Activated T-helper 17 cell treated with anti-CD3 and anti-CD28 coated beads, Interleukin-2, amount 50 U/mL, for 72 hours (primary cell): ENCODE data around the gene SNCB. TPM values are rescaled to one million over a fixed set of nuclear protein-coding genes. Genes with fewer than 3 reads are reported as not detected.
"Not testable (repeated sequence)": the region's sequence is repeated elsewhere in the genome, so short reads cannot be mapped to it uniquely, and the experiment has no call there.

Experiments used
- ATAC-seq: fragments of 150-1000 bp; cut with Tn5 transposase; replicated peaks from 2 replicates; pipeline ENCODE4 v1.10.0; 2021; ENCODE audit warnings: mild to moderate bottlenecking, moderate library complexity
- H3K27ac Mint-ChIP-seq: one replicate; pipeline ENCODE4 v1.8.0; 2022; ENCODE audit warnings: mixed read lengths
- H3K27me3 Mint-ChIP-seq: one replicate; pipeline ENCODE4 v1.8.0; 2022; ENCODE audit warnings: mixed read lengths
- H3K36me3 Mint-ChIP-seq: one replicate; pipeline ENCODE4 v1.8.0; 2022; ENCODE audit warnings: low read depth, mild to moderate bottlenecking, mixed read lengths
- H3K4me1 Mint-ChIP-seq: one replicate; pipeline ENCODE4 v1.8.0; 2022; ENCODE audit warnings: mixed read lengths
- H3K4me3 Mint-ChIP-seq: one replicate; pipeline ENCODE4 v1.8.0; 2022; ENCODE audit warnings: mild to moderate bottlenecking, mixed read lengths
- H3K9me3 Mint-ChIP-seq: one replicate; pipeline ENCODE4 v1.8.0; 2022; ENCODE audit warnings: mixed read lengths
- total RNA-seq, 2 donors: library from RNA; stranded (reverse); gene quantifications; one replicate each; pipeline ENCODE4 v1.2.3, GENCODE V29; 2022

Gene SNCB
- total RNA-seq, 2 donors from 2014 or later = not detected

DNA sequence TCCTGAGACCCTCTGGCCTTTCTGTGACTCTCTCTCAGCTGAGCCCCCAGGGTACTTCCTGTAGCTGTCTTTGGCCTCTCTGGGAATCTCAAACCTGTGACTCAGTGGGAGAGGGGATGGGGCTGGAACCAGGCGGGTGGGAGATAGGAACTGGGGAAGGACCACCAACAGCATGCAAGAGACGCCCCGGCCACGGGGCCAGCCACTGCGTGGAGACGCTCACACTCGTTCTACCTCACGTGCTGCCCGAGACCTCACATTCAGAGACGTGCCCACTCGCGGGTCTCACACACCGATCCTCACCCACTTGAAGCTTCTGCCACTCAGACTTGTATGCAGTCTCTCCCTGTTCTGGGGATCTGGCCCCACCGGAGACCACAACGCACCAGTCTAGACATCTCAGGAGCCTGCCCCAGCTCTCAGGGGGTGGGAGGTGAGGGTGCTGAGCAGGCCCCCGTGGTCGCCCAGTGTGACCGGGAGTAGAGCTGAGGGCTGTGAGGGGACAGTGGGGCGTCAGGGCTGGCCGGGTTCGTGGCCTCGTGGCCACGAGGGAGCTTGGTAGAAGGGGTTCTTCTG, 34.2 kb downstream of the SNCB start:
- peaks cover 7% of the 10 kb centered on the region for H3K4me1 Mint-ChIP-seq
- no peaks in the 10 kb centered on the region for H3K27me3 Mint-ChIP-seq
- no peaks in the 10 kb centered on the region for H3K9me3 Mint-ChIP-seq
- peak overlapping the region; percentile 67 for H3K4me3 Mint-ChIP-seq
- H3K36me3 Mint-ChIP-seq = peaks cover 6% of the 10 kb centered on the region
- peak overlapping the region; percentile 37 for H3K27ac Mint-ChIP-seq
- ATAC-seq = no peak

- H3K27me3 Mint-ChIP-seq = no peaks in the 10 kb centered on the region
- peaks cover 6% of the 10 kb centered on the region for H3K36me3 Mint-ChIP-seq
- H3K4me3 Mint-ChIP-seq = peak overlapping the region; percentile 67
- H3K27ac Mint-ChIP-seq = no peak overlapping the region
- H3K4me1 Mint-ChIP-seq = peaks cover 7% of the 10 kb centered on the region
- no peak for ATAC-seq
- H3K9me3 Mint-ChIP-seq = no peaks in the 10 kb centered on the region
Observed at GRCh38 chr5:176595386-176595943, 34.9 kb downstream of the SNCB start.

GRCh38 chr5:176594554-176594953, 35.8 kb downstream of the SNCB start:
- no peaks in the 10 kb centered on the region for H3K4me1 Mint-ChIP-seq
- peaks cover 6% of the 10 kb centered on the region for H3K36me3 Mint-ChIP-seq
- no peaks in the 10 kb centered on the region for H3K27me3 Mint-ChIP-seq
- no peaks in the 10 kb centered on the region for H3K9me3 Mint-ChIP-seq
- no peak overlapping the region for H3K4me3 Mint-ChIP-seq
- no peak overlapping the region for H3K27ac Mint-ChIP-seq
- no peak for ATAC-seq

DNA sequence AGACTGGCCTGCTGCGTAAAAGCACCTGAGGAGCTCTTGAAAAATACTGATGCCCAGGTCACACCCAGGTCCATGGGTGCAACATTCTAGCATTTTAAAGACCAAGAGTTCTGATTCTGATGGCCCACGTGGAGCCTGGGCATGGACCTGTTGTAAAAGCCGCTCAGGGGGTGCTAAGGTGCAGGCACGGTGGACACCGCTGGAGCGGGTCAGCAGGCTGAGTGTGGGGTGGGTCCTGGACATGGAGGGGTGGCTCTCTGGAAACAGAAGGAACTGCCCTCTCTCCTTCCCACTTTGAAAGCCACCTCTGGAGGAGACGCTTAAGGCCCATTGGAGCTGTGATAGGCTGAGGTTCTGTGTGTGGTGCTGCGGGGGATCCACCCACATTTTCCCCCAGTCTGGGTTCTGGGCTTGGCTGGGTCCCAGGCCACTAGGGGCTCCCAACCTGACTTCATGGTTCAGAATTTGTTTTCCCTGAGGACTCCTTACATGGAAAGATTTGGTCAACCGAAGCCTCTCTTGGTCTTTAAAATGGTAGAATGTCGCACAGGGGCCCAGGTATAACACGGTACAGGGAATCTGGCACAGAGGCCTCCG, 37.0 kb downstream of the SNCB start:
- Mint-ChIP-seq H3K9me3 (no peaks in the 10 kb centered on the region), H3K36me3 (no peaks in the 10 kb centered on the region), H3K4me3 (no peak overlapping the region), H3K27ac (no peak overlapping the region), H3K4me1 (peaks cover 2% of the 10 kb centered on the region), H3K27me3 (no peaks in the 10 kb centered on the region)
- no peak for ATAC-seq

- Mint-ChIP-seq H3K4me3 (no peak overlapping the region), H3K4me1 (peaks cover 4% of the 10 kb centered on the region), H3K9me3 (no peaks in the 10 kb centered on the region), H3K27me3 (no peaks in the 10 kb centered on the region), H3K36me3 (no peaks in the 10 kb centered on the region), H3K27ac (no peak overlapping the region)
- ATAC-seq = no peak
Observed at GRCh38 chr5:176592573-176592972, 37.8 kb downstream of the SNCB start.

DNA sequence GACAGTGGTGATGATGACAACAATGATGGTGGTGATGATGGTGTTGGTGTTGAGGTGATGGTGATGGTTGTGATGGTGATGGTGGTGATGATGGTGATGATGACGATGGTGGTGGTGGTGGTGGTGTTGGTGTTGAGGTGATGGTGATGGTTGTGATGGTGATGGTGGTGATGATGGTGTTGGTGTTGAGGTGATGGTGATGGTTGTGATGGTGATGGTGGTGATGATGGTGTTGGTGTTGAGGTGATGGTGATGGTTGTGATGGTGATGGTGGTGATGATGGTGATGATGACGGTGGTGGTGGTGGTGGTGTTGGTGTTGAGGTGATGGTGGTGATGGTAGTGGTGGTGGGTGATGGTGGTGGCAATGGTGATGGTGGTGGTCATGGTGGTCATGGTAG, 38.7 kb downstream of the SNCB start:
- not testable (repeated sequence) for H3K4me1 Mint-ChIP-seq, H3K27ac Mint-ChIP-seq, H3K4me3 Mint-ChIP-seq, ATAC-seq, H3K27me3 Mint-ChIP-seq, H3K9me3 Mint-ChIP-seq, H3K36me3 Mint-ChIP-seq

DNA sequence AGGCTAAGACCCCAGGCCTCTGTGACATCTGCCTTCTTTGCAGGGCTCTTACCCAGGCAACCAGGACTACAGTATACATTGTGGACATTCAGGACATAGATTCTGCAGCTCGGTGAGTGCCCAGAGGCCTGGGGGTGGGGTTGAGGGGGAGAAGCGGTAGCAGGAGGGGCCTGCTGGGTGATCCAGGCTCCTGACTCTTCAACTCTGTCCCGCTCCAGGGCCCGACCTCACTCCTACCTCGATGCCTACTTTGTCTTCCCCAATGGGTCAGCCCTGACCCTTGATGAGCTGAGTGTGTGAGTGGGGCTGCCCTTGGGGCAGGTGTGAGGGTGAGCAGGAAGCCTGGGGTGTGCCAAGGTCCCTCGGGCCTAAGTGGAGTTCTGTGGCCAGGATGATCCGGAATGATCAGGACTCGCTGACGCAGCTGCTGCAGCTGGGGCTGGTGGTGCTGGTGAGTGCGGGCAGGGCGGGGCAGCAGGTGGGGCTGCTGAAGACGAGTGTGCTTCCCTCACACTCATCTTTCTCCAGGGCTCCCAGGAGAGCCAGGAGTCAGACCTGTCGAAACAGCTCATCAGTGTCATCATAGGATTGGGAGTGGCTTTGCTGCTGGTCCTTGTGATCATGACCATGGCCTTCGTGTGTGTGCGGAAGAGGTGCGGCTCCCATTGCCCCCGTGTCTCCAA, 40.2 kb downstream of the SNCB start:
- no peaks in the 10 kb centered on the region for H3K27me3 Mint-ChIP-seq
- H3K4me3 Mint-ChIP-seq = no peak overlapping the region
- H3K36me3 Mint-ChIP-seq = no peaks in the 10 kb centered on the region
- no peak overlapping the region for H3K27ac Mint-ChIP-seq
- ATAC-seq = no peak
- no peaks in the 10 kb centered on the region for H3K9me3 Mint-ChIP-seq
- H3K4me1 Mint-ChIP-seq = peaks cover 4% of the 10 kb centered on the region

DNA sequence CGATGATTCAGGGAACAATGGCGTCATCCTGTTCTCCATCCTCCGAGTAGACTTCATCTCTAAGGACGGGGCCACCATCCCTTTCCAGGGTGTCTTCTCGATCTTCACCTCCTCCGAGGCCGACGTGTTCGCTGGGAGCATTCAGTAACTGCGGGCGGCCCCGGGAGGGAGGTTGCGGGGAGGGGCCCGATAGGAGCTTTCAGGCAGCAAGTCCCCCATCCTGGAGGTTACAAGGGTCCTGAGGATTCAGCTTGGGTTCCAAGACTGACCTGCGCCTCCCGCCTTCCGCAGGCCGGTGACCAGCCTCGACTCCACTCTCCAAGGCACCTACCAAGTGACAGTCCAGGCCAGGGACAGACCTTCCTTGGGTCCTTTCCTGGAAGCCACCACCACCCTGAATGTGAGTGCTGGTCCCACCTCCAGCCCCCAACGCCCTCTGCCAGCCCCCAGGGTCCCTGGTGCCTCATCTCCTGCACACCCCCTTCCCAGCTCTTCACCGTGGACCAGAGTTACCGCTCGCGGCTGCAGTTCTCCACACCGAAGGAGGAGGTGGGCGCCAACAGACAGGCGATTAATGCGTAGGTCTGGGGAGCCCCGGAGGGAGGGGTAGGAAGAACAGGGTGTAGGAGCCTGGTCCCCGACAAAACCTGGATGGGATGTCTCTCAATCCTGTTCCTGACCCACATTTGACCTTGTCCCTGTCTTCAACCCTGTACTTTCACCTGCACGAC, 41.1 kb downstream of the SNCB start:
- H3K4me3 Mint-ChIP-seq = no peak overlapping the region
- no peak overlapping the region for H3K27ac Mint-ChIP-seq
- H3K4me1 Mint-ChIP-seq = peaks cover 4% of the 10 kb centered on the region
- H3K9me3 Mint-ChIP-seq = no peaks in the 10 kb centered on the region
- no peaks in the 10 kb centered on the region for H3K36me3 Mint-ChIP-seq
- H3K27me3 Mint-ChIP-seq = no peaks in the 10 kb centered on the region
- ATAC-seq = no peak

GRCh38 chr5:176588297-176588696, 42.0 kb downstream of the SNCB start:
- H3K27me3 Mint-ChIP-seq = no peaks in the 10 kb centered on the region
- H3K36me3 Mint-ChIP-seq = no peaks in the 10 kb centered on the region
- no peaks in the 10 kb centered on the region for H3K9me3 Mint-ChIP-seq
- no peak overlapping the region for H3K27ac Mint-ChIP-seq
- no peak overlapping the region for H3K4me3 Mint-ChIP-seq
- no peak for ATAC-seq
- peaks cover 4% of the 10 kb centered on the region for H3K4me1 Mint-ChIP-seq

- Mint-ChIP-seq H3K27ac (no peak overlapping the region), H3K9me3 (no peaks in the 10 kb centered on the region), H3K27me3 (no peaks in the 10 kb centered on the region), H3K4me1 (peaks cover 4% of the 10 kb centered on the region), H3K36me3 (no peaks in the 10 kb centered on the region), H3K4me3 (no peak overlapping the region)
- no peak for ATAC-seq
Observed at GRCh38 chr5:176587398-176587797, 42.9 kb downstream of the SNCB start.

DNA sequence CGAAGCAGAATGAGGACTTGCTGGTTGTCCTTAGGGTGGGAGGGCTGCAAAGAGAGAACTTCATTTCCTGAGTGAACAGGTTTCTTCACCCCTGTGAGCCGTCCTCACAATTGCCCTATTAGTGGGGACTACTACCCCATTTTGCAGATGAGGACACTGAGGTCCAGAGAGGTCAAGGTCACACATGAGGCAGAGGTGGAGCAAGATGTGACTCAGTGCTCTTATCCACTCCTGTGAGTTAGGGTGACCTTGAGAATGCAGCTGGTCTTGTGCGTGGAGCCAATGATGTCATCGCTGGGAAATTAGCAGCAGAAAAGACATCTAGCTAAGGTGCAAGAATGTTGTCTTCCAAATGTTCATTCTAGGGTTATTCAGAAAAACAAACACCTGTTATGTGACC, 47.3 kb downstream of the SNCB start:
- H3K4me3 Mint-ChIP-seq = no peak overlapping the region
- no peak for ATAC-seq
- no peaks in the 10 kb centered on the region for H3K4me1 Mint-ChIP-seq
- H3K36me3 Mint-ChIP-seq = no peaks in the 10 kb centered on the region
- H3K27me3 Mint-ChIP-seq = no peaks in the 10 kb centered on the region
- H3K27ac Mint-ChIP-seq = no peak overlapping the region
- H3K9me3 Mint-ChIP-seq = no peaks in the 10 kb centered on the region

GRCh38 chr5:176581361-176581760, 49.0 kb downstream of the SNCB start:
- Mint-ChIP-seq H3K27ac (no peak overlapping the region), H3K4me1 (no peaks in the 10 kb centered on the region), H3K27me3 (no peaks in the 10 kb centered on the region), H3K36me3 (no peaks in the 10 kb centered on the region), H3K4me3 (no peak overlapping the region), H3K9me3 (no peaks in the 10 kb centered on the region)
- ATAC-seq = no peak

- Mint-ChIP-seq H3K27ac (no peak overlapping the region), H3K9me3 (no peaks in the 10 kb centered on the region), H3K36me3 (no peaks in the 10 kb centered on the region), H3K4me1 (no peaks in the 10 kb centered on the region), H3K27me3 (no peaks in the 10 kb centered on the region), H3K4me3 (no peak overlapping the region)
- ATAC-seq = no peak
Observed at GRCh38 chr5:176579323-176579722, 51.0 kb downstream of the SNCB start.

DNA sequence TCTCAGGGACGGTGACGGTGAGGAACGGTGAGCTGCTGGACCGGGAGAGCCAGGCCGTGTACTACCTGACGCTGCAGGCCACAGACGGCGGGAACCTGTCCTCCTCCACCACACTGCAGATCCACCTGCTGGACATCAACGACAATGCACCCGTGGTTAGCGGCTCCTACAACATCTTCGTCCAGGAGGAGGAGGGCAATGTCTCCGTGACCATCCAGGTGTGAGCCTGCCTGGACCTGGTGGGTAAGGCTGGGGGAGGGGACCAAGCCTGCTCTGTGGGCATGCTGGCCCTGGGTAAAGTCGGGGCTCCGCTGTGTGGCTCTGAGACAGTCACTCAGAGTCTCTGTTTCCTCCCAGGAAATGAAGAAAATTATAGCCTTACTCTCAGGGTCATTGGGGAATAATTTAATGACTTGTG, 51.9 kb downstream of the SNCB start:
- peak; percentile 48 for ATAC-seq
- H3K27me3 Mint-ChIP-seq = no peaks in the 10 kb centered on the region
- H3K36me3 Mint-ChIP-seq = no peaks in the 10 kb centered on the region
- H3K4me3 Mint-ChIP-seq = no peak overlapping the region
- no peaks in the 10 kb centered on the region for H3K4me1 Mint-ChIP-seq
- H3K27ac Mint-ChIP-seq = no peak overlapping the region
- H3K9me3 Mint-ChIP-seq = no peaks in the 10 kb centered on the region
